Kidney (tissue), 14 donors: Measurements from ENCODE around the gene RAMP3. TPM values are rescaled to one million over a fixed set of nuclear protein-coding genes. Genes with fewer than 3 reads are reported as not detected.
A peak's percentile ranks its signal among the peaks of the same experiment; 100 is the strongest.

Experiments
- DNase-seq, 5 donors: peaks; one replicate each; pipeline ENCODE4 v3.0.0-alpha.2; 2013 to 2020
- FAIRE-seq: peaks from 2 replicates; lab custom pipeline; 2012; peaks lifted over from hg19 to GRCh38; lab: Jason Lieb, UNC
- H3K27ac ChIP-seq, 2 donors: one replicate each; pipeline ENCODE4 v1.7.0; 2013; ENCODE audit warnings: low read depth in 2 of 2, low read length in 2 of 2, inconsistent platforms in 1 of 2
- H3K27me3 ChIP-seq: one replicate; pipeline ENCODE4 v1.7.1; 2013; ENCODE audit warnings: low read length, inconsistent platforms; ENCODE audit not compliant: control insufficient read depth, insufficient read depth
- H3K36me3 ChIP-seq, 3 donors: one replicate each; pipeline versions ENCODE4 v1.7.0 to v1.7.1; 2013; ENCODE audit warnings: low read length in 3 of 3, control low read depth in 1 of 3, inconsistent platforms in 1 of 3; ENCODE audit not compliant: insufficient read depth in 3 of 3, control insufficient read depth in 2 of 3
- H3K4me1 ChIP-seq, 3 donors: one replicate each; pipeline versions ENCODE4 v1.7.0 to v1.7.1; 2013; ENCODE audit warnings: low read length in 3 of 3, inconsistent platforms in 1 of 3, low read depth in 1 of 3; ENCODE audit not compliant: control insufficient read depth in 2 of 3, insufficient read depth in 2 of 3
- H3K4me3 ChIP-seq, 3 donors: one replicate each; pipeline versions ENCODE4 v1.7.0 to v1.8.1; 2013; ENCODE audit warnings: low read length in 3 of 3, control low read depth in 1 of 3, inconsistent platforms in 1 of 3
- H3K9ac ChIP-seq, 3 donors: one replicate each; pipeline versions ENCODE4 v1.7.0 to v1.7.1; 2013; ENCODE audit warnings: low read length in 3 of 3, control low read depth in 1 of 3, inconsistent platforms in 1 of 3
- H3K9me3 ChIP-seq, 3 donors: one replicate each; pipeline versions ENCODE4 v1.7.0 to v1.7.1; 2013; ENCODE audit warnings: low read length in 3 of 3, control low read depth in 1 of 3, inconsistent platforms in 1 of 3; ENCODE audit not compliant: control insufficient read depth in 2 of 3, insufficient read depth in 1 of 3
- CTCF ChIP-seq: IDR thresholded peaks from 3 replicates; pipeline ENCODE4 v1.5.1; 2012; ENCODE audit warnings: mild to moderate bottlenecking, moderate library complexity, borderline replicate concordance; ENCODE audit not compliant: insufficient read depth; ENCODE audit errors: extremely low read depth
- intact Hi-C: fragments of 100-400 bp; cut with DNase I; formaldehyde crosslinking; loops from one replicate; pipeline ENCODE4 v1.11.1; 2022
- polyA plus RNA-seq: library from polyadenylated mRNA; stranded (reverse); fragments of 350-450 nt; fragmentation: Illumina TruSeq; extraction: RNeasy Lipid Tissue Mini Kit (QIAGEN cat#74804); gene quantifications from one replicate; pipeline ENCODE4 v1.2.3, GENCODE V29; 2014; ENCODE audit warnings: low read depth, low replicate concordance; ENCODE audit not compliant: insufficient read depth
- total RNA-seq: library from RNA; stranded (reverse); fragmentation: NEBNext Ultra II Directional; extraction: Animal tissue kit (Norgen Biotek cat#: 25700); gene quantifications from one replicate; pipeline ENCODE4 v1.2.1, GENCODE V29; 2021
- donor health status: control.
- donor health status: control.
- donor health status: control.
- donor health status: control.
- donor health status: control.
- donor health status: DM: yes; HTN: yes; CAD: no.
- donor health status: Normal renal cell carcinoma (clear cell type).

The RAMP3 gene
- total and polyA plus RNA-seq, 2 donors from 2014 or later: 82.6 to 168 TPM

- no peak for FAIRE-seq
- TF ChIP-seq CTCF: no peak
- Histone ChIP-seq H3K4me3 (no peak overlapping the region), H3K27ac (no peak overlapping the region), H3K4me1 (peaks cover 0 to 2% (median 0%) of the 10 kb centered on the region in 3 donors), H3K9ac (no peak overlapping the region), H3K27me3 (peaks cover under 1% of the 10 kb centered on the region), H3K9me3 (peaks cover 0 to 3% (median 0%) of the 10 kb centered on the region in 3 donors), H3K36me3 (no peaks in the 10 kb centered on the region)
- peak in 1 of 5 donors; percentile 45 for DNase-seq
- intact Hi-C loops: no loop called here
Measured at GRCh38 chr7:45161842-45162241, 4.3 kb downstream of the RAMP3 start.

GRCh38 chr7:45162311-45162845 is 4.8 kb downstream of the RAMP3 start:
- Histone ChIP-seq H3K27me3 (no peaks in the 10 kb centered on the region), H3K4me1 (no peaks in the 10 kb centered on the region), H3K27ac (no peak overlapping the region), H3K9ac (no peak overlapping the region), H3K9me3 (peaks cover 0 to 3% (median 0%) of the 10 kb centered on the region in 3 donors), H3K36me3 (no peaks in the 10 kb centered on the region), H3K4me3 (no peak overlapping the region)
- intact Hi-C loops: no loop called here
- TF ChIP-seq CTCF: no peak
- FAIRE-seq: no peak
- DNase-seq: peak in 1 of 5 donors; percentile 45

GRCh38 chr7:45162943-45163691 is 5.5 kb downstream of the RAMP3 start:
- H3K4me1 ChIP-seq: no peaks in the 10 kb centered on the region
- no peak overlapping the region for H3K9ac ChIP-seq
- no peak overlapping the region for H3K4me3 ChIP-seq
- DNase-seq (peak in 1 of 5 donors; percentile 40), FAIRE-seq (no peak)
- H3K27me3 ChIP-seq: no peaks in the 10 kb centered on the region
- H3K36me3 ChIP-seq: no peaks in the 10 kb centered on the region
- H3K27ac ChIP-seq: no peak overlapping the region
- H3K9me3 ChIP-seq: peaks cover 0 to 3% (median 0%) of the 10 kb centered on the region in 3 donors
- no peak for TF ChIP-seq CTCF
- intact Hi-C loops: no loop called here
